Measurements from ENCODE around the gene CMTM5. TPM values are rescaled to one million over a fixed set of nuclear protein-coding genes. Genes with fewer than 3 reads are reported as not detected.

Gene CMTM5
- total RNA-seq, 1 donor from 2014 or later, result 4.3 TPM

DNA sequence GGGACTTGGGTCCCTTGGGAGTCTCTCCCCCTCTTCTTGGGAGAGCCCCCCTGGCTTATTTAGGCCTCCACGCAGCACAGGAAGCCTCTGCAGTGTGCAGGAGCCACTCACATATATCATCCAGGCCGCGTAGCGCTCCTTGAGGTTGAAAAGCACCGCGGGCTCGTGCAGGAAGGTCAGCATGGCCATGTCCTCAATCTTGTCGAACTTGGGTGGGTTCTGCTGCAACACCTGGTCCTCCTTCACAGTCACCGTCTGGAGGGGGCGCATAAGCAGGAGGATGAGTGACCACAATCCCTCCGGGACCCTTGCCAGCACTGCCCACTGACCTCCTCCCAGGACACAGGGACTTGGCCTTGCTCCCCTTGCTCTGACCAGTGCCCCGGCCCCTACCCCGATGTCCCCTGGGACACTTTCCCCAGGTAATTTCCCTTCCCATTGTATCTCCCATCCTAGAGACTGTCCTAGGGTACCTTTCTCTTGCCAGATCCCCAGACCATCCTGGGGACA, 28.7 kb downstream of the CMTM5 start:
- no peak overlapping the region for H3K4me3 Mint-ChIP-seq
- H3K79me2 ChIP-seq (ENCODE audit: low read depth), result no peaks in the 10 kb centered on the region
- no peak overlapping the region for H3K9ac ChIP-seq

DNA sequence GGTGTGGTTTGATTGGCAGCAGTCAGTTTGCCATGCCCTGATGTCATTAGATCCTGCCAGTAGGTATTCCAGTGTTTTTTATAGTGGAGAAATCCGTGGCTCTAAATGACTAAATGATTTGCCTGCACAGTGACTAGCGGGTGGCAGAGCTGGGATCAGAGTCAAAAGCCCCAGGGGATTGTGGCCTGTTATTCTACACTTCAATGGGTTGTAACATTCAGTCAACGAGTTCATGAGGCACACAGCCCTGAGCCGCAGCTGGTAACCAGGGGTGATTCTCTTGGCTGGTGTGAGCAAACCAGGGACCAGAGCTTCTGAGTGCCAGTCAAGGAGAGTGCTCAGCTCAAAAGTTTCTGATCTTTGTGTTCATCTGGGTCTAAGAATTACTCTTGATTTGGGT, 29.4 kb downstream of the CMTM5 start:
- no peak overlapping the region for H3K4me3 ChIP-seq
- H3K27me3 ChIP-seq, result peaks cover 6% of the 10 kb centered on the region
- no peaks in the 10 kb centered on the region for H3K36me3 ChIP-seq
- H3K9me3 Mint-ChIP-seq, result peaks cover 3% of the 10 kb centered on the region
- H3K4me2 ChIP-seq, result no peak overlapping the region
- no peak overlapping the region for H3K27ac ChIP-seq
- H3F3A ChIP-seq (ENCODE audit: low read depth), result no peaks in the 10 kb centered on the region
- H3K79me2 ChIP-seq (ENCODE audit: low read depth), result no peaks in the 10 kb centered on the region
- no peaks in the 10 kb centered on the region for H3K4me1 ChIP-seq
- no peak for DNase-seq (ENCODE audit: low spot score)
- H3K9me3 ChIP-seq (ENCODE audit: low read depth), result no peaks in the 10 kb centered on the region
- no peaks in the 10 kb centered on the region for H3K36me3 Mint-ChIP-seq
- H3K27me3 Mint-ChIP-seq (ENCODE audit: insufficient read depth, low read depth), result peaks cover 7% of the 10 kb centered on the region
- no peaks in the 10 kb centered on the region for H4K20me1 ChIP-seq (ENCODE audit: low read depth)
- H3K4me3 Mint-ChIP-seq, result peak overlapping the region; percentile 9
- H2AFZ ChIP-seq (replicated peaks), result no peak overlapping the region
- peaks cover 8% of the 10 kb centered on the region for H3K4me1 Mint-ChIP-seq
- H3K9ac ChIP-seq, result no peak overlapping the region
- peak overlapping the region; percentile 83 for H3K27ac Mint-ChIP-seq
- TF ChIP-seq CTCF (IDR thresholded peaks at IDR 0.05), result no peak
- no peak for TF ChIP-seq EZH2 (IDR thresholded peaks at IDR 0.05)
- TF ChIP-seq EZH2phosphoT487 (IDR thresholded peaks at IDR 0.05), result no peak

More for the DNA sequence above, 28.7 kb downstream of the CMTM5 start:
- Mint-ChIP-seq H3K27ac (no peak overlapping the region), H3K9me3 (peaks cover 3% of the 10 kb centered on the region), H3K4me1 (peaks cover 8% of the 10 kb centered on the region), H3K27me3 (ENCODE audit: insufficient read depth, low read depth) (peaks cover 7% of the 10 kb centered on the region), H3K36me3 (no peaks in the 10 kb centered on the region)
- Histone ChIP-seq H2AFZ (replicated peaks) (no peak overlapping the region), H3K36me3 (no peaks in the 10 kb centered on the region), H3K4me1 (no peaks in the 10 kb centered on the region), H3K4me3 (no peak overlapping the region), H3F3A (ENCODE audit: low read depth) (no peaks in the 10 kb centered on the region), H3K27ac (no peak overlapping the region), H3K9me3 (ENCODE audit: low read depth) (no peaks in the 10 kb centered on the region), H4K20me1 (ENCODE audit: low read depth) (no peaks in the 10 kb centered on the region), H3K27me3 (peaks cover 6% of the 10 kb centered on the region), H3K4me2 (no peak overlapping the region)
- no peak for TF ChIP-seq EZH2 (IDR thresholded peaks at IDR 0.05)
- no peak for TF ChIP-seq EZH2phosphoT487 (IDR thresholded peaks at IDR 0.05)
- TF ChIP-seq CTCF (IDR thresholded peaks at IDR 0.05), result no peak
- DNase-seq (ENCODE audit: low spot score), result no peak

GRCh38 chr14:23406725-23407355, 30.0 kb downstream of the CMTM5 start:
- H3K4me1 ChIP-seq, result no peaks in the 10 kb centered on the region
- Mint-ChIP-seq H3K9me3 (no peaks in the 10 kb centered on the region), H3K36me3 (no peaks in the 10 kb centered on the region), H3K27me3 (ENCODE audit: insufficient read depth, low read depth) (peaks cover 4% of the 10 kb centered on the region), H3K27ac (no peak overlapping the region), H3K4me1 (peaks cover 11% of the 10 kb centered on the region), H3K4me3 (no peak overlapping the region)
- H3K79me2 ChIP-seq (ENCODE audit: low read depth), result no peaks in the 10 kb centered on the region
- no peaks in the 10 kb centered on the region for H3K36me3 ChIP-seq
- no peak overlapping the region for H3K9ac ChIP-seq
- H3K4me2 ChIP-seq, result no peak overlapping the region
- no peak overlapping the region for H2AFZ ChIP-seq (replicated peaks)
- no peaks in the 10 kb centered on the region for H4K20me1 ChIP-seq (ENCODE audit: low read depth)
- TF ChIP-seq CTCF (IDR thresholded peaks at IDR 0.05) (no peak), EZH2phosphoT487 (IDR thresholded peaks at IDR 0.05) (no peak), EZH2 (IDR thresholded peaks at IDR 0.05) (no peak)
- H3K27ac ChIP-seq, result no peak overlapping the region
- no peak overlapping the region for H3K4me3 ChIP-seq
- DNase-seq (ENCODE audit: low spot score), result no peak
- H3K27me3 ChIP-seq, result peaks cover 6% of the 10 kb centered on the region
- H3F3A ChIP-seq (ENCODE audit: low read depth), result no peaks in the 10 kb centered on the region
- no peaks in the 10 kb centered on the region for H3K9me3 ChIP-seq (ENCODE audit: low read depth)
